Central memory CD4-positive, alpha-beta T cell (primary cell): Measurements from ENCODE around the gene GATC.
"Not testable (repeated sequence)": the region's sequence is repeated elsewhere in the genome, so short reads cannot be mapped to it uniquely, and the experiment has no call there.

ENCODE experiments used
- DNase-seq: peaks from one replicate; pipeline ENCODE4 v3.0.0; 2022

GATC gene

DNA sequence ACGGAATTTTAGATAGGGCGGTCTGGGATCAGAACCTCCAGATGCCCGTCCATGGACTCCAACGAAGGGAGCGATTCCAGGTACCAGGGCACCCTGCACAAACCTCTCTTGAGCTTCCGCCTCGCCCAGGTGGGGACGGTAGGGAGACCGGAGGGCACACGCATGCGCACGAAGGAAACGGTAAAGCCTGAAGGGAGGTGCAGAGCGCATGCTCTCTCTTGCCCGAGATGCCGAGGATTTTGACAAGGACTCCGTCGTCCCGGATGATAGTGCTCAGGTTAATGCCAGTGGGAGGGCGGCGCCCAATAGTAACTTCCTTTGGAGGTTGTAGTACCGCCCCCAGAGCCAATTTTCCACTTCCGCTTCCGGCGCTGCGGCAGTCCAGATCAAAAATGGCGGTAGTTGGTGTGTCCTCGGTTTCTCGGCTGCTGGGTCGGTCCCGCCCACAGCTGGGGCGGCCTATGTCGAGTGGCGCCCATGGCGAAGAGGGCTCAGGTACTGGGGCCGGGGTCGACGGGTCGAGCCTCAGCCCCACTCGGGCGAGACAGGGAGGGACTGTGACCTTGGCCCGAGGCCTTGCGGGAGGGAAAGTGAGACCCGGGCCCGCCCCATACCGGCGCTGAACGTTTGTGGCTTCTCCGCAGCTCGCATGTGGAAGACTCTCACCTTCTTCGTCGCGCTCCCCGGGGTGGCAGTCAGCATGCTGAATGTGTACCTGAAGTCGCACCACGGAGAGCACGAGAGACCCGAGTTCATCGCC lies 8.3 kb upstream of the GATC start, which contains the start of gene COX6A1:
TSS of gene COX6A1 (plus strand) at position 379 of the 760 bp plus-strand sequence. CDS start at position 393, 14 bp downstream.
- DNase-seq: peak; percentile 98

DNA sequence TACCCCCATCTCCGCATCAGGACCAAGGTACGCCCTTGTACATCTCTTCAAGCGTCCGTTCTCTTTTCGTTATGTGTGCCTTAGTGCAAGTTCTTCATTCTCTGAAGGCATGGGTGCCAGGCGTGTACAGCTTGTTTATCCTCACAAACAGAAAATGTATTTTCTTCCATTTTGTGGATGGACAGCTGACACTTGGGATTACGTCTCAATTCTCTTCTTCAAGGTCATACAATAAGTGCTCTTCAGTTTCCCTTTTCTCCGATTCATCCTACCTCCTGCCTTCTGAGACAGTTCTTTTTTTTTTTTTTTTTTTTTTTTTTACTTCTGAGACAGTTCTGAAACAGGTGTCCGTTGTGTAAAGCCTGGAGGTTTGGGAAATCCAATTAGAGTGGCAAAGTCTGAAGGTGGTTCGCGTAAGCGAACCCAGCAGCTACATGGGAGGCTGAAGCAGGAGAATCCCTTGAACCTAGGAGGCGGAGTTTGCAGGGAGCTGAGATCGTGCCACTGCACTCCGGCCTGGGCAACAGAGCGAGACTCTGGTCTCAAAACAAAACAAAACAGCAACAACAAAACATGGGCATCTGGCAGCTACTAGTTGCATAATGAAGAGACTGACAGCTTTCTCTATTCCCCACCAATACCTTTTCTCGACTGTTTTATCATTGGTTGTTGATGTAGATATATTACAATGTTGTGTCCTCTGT lies 7.6 kb upstream of the GATC start:
- no peak for DNase-seq

DNA sequence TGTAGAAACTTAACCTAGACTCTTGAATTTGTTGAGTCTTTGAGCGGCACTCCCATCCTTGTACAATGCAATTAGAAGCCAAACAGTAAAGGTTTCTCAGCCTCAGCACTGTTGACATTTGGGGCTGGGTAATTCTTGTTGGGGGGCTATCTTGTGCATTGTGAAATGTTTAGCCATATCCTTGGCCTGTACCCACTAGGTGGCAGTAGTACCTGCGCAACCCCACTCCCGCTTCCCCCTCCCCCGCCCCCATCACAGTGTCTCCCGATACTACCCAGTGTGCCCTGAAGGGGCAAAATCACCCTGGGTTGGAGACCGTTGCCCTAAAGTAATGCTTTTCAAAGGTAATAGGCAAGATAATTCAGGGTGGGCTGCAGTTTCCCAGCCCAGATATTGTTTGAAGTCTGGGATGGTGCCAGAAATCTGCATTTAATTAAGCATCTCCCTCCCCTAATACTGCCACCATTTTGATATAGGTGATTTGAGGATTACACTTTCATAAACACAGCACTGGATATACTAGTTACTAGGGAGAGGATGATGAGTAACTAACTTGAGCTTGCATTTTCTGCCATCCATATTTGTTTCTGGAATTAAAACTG lies 6.5 kb upstream of the GATC start:
- DNase-seq: peak; percentile 68

DNA sequence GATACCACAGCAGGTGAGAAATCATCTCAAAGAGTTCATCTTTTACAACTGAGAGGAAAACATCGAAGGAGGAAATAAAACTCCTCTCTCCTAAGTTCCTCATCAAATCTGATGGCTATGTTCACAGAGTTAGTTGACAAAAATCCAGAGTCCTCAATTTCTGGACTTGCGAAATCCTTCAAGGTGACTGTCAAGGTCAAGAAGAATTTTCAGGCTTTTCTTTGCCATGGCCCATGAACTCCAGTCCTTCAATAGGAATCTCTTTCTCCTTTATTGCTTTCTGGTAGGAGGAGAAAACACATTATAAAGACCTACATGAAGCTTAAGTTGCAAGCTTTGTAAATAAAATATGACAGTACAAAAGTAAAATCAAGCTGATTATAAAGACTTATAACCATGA lies 1.6 kb upstream of the GATC start:
- no peak for DNase-seq

DNA sequence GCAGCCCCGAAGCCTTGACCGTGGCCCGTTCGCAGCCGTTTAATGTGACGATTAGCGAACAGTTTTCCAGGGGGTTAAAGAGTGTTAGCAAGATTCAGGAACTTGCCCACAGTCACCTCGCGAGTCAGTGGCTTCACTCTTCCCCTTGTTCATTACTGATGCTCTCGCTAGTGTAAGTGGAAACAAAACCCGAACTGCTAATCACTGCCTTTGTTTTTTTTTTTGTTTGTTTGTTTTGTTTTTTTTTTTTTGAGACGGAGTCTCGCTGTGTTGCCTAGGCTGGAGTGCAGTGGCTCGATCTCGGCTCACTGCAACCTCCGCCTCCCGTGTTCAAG lies 567 bp downstream of the GATC start:
- DNase-seq: not testable (repeated sequence)

DNA sequence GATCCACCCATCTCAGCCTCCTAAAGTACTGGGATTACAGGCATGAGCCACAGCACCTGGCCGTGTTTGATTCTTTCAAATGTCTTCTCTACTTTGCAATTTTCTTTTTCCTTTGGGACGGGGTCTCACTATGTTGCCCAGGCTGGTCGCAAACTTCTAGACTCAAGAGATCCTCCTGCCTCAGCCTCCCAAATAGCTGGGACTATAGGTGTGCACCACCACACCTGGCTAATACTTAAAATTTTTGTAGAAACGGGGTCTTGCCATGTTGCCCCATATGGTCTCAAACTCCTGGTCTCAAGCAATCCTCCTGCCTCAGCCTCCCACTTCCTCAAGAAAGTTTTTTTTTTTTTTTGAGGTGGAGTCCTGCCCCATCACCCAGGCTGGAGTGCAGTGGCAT lies 1.7 kb downstream of the GATC start:
- DNase-seq: no peak

DNA sequence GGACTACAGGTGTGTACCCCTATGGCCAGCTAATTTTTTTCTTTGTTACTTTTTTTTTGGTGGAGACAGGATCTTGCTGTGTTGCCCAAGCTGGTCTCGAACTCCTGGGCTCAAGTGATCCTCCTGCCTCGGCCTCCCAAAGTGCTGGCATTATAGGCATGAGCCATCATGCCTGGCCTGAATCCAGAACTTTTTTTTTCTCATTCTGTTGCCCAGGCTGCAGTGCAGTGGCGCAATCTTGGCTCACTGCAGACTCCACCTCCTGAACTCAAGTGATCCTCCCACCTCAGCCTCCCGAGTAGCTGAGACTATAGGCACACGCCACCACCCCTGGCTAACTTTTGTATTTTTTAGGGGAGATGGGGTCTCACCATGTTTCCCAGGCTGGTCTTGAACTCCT lies 6.3 kb downstream of the GATC start:
- DNase-seq: not testable (repeated sequence)

DNA sequence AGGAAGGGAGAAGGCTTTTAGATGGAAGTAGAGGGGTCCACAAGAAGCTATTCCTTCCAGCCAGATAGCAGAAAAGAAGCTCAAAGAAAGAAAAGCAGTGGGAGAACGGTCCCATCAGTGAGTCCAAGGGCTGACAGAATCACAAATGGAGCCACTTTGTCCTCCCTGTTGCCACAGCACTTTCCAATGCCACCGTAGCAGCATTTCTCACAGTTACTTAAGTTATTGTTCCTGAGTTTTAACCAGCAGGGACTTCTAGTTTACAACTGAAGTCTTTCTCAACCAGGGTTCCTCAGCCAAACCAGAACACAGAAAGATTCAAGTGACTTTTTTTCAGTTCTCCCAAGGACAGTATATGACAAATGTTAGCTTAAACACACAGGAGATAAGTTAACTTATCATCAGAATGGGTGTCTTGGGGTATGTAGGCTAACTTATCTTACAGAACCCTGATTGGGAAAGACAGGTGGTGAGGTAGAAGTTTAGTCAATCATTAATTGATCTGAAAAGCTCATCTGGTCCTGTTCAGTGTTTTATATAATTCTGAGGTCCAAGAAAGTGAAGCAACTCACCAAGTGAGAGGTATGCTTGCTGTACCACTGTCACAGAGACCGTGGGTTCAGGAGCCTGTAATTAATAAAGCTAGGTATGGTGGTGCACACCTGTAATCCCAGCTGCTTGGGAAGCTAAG lies 7.0 kb downstream of the GATC start:
- no peak for DNase-seq

DNA sequence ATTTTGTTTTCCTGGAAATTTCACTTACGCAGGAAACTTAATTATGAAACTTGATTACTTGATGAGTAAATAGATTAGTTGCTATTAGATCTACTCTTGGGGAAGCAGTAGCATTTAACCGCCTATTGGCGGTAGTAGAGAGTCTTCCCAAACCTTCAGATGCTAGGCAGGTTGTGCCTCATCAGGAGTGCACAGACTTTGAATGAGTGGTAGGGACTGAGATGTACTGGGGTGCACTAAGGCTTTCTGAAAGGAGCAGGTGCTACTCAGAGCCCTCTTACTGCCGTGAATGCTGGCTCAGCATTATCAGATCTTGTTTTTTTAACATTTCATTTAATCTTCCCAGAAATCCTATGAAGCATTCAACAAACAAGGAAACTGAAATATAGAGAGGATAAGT lies 7.7 kb downstream of the GATC start:
- no peak for DNase-seq

DNA sequence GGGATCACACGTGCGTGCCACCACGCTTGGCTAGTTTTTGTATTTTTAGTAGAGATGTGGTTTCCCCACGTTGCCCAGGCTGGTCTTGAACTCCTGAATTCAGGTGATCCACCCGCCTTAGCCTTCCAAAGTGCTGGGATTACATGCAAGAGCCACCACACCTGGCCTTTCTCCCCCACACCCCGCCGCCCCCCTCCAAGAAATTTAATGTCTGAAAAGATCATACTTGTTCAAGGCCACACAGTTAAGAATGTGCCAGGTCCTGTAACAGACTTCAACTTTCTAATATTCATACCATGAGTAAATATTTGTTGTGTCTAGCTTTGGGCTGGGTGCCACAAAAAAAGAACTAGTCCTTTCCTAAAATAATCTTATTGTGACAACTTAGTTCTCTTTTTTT lies 9.1 kb downstream of the GATC start:
- DNase-seq: no peak

DNA sequence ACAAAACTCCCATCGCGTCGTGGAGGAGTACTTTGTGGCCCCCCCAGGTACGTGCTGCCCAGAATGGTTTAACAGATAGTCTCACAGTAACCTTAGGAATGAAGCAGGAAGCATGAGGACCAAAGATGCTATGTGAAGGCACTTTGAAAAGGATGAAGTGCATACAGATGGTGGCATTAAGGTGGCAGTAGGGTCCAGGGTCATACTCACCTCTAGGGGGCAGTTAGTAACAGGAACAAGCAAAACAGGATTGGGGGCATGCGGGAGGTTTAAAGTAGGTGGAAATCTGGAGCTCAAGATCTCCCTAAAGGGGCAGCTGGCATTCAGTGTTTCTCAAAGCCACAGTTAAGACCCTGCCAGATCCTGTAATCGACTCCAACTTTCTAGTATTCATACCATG lies 10.9 kb downstream of the GATC start:
- DNase-seq: no peak

DNA sequence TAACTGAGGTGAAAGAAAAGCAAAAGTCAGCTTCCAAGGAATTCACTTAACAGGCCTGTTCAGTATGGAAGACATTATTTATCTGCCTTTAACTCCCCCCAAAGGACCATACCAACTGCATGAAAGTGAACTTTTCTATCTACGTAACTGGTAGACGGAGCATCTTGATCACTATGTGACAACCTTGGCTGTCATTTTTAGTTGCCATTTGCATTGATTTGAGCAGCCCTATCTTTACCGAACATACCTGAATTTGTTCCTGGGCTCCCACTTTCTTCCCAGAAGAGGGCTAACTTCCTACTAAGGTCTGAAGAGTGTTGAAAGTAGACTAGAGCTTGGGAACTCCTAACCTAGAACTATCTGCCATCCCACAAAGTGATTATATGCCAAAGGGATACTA lies 13.9 kb downstream of the GATC start:
- no peak for DNase-seq

DNA sequence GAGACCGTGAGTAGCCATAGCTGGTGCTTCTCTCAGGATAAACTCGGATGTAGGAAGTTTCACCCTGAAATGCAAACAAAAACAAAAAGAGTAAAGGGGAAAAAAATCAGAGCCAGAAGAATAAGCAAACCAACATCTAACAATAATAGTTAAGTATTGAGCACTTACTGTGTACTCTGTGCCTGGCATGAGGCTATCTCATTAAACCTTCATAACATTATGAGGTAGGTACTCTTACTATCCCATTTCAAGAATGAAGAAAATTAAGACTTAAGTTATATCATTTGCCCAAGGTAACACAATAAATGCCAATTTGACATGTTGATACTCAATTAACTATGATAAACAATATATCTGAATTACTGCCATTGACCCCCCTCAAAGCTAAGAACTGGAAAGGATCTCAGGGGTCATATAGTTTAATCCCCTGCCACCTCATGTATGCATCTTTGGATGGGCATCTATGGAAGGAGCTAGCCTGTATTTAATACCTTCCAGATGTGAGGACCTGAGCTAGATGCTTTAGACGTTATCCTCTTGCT lies 15.9 kb downstream of the GATC start:
- no peak for DNase-seq

DNA sequence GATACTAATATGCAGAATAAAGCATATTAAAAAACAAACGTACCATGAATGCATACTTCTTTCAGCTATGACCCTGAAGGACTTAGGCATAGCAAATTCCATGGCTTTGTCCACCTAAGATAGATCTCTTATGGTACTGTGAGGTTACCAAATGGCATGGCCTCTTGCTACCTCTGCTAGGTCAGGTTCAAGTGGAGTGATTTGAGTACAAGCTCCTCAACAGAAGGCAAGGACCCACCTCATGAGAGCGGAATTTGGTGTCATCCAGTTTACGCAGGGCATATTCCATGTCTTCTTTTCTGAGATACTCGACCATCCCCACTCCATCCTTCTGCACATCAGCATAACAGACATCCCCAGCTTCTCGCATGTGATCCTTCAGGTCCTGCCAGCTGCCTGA lies 17.5 kb downstream of the GATC start:
- no peak for DNase-seq

DNA sequence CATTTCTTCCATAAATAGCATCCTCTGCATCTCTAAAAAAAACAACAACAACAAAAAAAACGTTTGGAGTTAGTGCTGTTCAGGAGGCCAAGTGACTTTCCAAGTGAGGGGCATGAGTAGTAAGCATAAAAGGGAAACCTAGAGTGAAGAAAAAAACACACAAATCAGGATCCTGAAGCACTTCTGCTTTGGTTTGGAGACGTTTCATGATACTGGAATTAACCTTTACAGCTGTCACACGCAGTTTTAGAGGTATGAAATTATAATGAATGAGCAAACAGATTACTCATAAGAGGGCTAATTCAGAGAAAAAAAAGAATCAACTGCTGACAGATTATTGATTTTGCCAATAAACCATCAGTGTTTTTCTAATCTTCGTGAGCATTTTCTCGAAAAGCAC lies 19.5 kb downstream of the GATC start:
- no peak for DNase-seq

DNA sequence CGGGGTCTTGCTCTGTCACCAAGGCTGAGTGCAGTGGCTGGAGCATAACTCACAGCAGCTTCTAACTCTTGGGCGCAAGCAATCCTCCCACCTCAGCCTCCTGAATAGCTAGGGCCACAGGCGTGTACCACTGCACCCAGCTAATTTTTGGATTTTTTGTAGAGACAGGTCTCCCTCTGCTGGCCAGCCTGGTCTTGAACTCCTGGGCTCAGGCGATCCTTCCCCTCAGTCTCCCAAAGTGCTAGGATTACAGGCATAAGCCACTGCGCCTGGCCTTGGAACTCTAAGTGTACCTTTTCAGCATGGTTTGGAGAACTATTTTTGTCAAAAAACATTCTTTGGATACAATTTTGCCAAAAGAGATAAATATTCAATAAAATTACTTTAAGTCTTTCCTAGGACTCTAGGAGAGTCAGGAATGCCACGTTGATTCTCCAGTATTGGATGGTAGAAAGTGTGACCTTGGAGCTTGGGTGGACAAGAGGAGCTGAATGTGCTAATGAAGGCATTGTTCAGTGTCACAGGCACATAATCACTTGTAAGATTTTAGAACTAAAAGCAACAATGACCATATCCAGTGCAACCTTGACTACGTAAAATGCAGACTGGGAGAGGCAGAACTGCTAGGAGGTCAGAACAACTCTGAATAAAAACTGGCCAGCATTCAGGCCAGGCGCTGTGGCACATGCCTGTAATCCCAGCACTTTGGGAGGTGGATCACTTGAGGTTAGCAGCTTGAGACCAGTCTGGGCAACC lies 20.5 kb downstream of the GATC start:
- DNase-seq: peak; percentile 44

DNA sequence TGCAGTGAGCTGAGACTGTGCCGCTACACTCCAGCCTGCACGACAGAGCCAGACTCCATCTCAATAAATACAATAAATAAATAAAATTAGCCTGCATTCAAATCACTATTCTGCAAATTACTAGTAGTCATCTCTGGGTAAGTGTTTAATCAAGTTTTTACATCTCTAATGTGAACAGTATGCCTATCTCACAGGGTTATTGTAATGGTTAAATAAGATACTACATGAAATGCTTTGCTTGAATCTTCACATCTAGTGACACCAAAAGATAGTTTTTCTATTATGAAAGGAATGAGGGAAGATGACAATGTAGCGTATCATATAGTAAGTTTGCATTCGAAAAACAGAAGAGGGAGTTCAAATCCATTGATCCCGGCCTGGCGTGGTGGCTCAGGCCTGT lies 21.2 kb downstream of the GATC start:
- no peak for DNase-seq

DNA sequence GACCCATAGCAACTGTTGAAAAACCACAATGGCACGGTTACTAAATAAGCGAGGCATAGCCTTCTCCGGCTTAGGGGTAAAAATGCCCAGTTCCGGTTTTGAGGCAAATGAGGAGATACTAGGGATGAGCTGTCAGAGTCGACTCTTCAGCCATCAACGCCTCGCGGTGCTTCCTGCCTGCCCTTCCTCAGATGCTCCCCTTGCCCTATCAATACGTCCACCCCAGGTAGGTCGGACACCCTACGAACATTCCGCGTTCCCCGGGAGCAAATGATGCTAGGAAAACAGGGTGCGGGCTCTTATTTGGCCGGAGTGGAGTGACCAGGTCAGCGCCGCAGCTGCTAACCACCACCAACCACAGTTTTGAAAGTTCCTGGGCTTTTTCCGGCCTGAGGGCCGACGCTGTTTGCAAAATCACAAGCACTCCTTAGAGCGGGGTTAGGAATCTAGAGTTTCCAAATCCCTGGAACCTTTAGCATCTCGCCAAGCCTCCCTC lies 22.1 kb downstream of the GATC start:
- no peak for DNase-seq

DNA sequence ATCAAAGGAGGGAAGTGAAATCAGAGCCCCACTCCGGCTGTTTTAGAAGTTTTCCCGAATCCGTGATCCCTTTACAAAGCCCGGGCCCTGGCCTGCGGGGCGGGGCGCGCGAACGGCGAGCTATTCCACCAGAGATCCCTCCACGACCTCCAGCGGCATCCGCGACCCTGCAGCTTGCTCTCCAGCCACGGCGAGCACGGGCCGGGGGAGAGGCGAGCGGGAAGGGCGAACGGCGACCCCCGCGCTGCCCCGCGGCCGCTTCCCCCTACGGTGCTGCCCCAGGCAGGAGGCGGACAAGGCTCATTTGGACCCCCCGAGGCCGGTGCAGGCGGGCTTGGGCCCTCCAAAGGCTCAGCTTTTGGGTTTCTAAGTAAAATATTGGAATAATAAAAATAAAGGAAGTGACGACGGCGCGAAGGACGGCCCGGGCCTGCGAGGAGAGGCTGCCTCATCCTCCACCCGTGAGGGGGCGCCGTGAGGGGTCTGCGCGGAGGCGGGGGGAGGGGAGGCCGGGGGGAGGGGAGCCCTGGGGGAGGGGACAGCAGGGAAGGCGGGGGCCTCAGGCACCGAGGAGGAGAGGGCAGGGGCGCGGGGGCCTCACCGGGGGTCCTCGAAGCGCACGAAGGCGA lies 22.7 kb downstream of the GATC start:
- peak; percentile 16 for DNase-seq

DNA sequence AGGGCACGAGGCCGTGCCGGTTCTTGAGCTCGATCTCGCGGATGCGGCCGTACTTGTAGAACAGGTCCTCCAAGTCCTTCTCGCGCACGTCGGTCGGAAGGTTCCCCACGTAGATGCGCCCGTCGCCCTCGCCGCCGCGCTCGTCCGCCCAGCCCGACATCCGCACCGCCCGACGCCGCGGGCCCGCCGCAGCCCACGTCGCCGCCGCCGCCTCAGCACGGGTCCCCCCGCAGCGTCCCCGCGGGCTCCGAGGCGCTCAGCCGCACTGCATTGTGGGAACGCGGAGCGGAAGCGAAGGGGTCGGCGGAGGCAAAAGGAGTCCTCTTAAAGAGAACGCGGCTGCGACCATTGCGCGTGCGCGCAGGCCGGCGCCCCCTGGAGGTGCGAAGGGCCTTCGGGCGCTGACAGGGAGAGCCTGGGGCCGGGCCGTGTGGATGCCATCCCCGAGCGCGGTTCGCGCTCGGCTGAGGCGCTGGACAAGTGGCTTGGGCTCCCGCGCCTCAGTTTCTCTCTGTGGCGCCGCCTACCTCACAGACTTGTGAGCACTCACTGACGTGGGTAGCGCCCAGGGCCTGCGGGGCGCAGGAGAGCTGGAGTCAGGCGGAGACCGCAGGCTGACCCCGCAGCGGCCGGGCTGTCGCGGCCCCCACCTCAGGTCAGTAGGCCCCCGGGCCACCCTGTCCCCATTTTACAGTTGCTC lies 23.4 kb downstream of the GATC start, which contains the start of gene SRSF9:
TSS of gene SRSF9 (minus strand) at position 299 of the 700 bp plus-strand sequence. CDS start at position 160, 139 bp downstream.
- DNase-seq: peak; percentile 97
